ENCODE measurements around the gene TXNDC11.

The TXNDC11 gene

GRCh38 chr16:11750056-11750455 lies 7.4 kb upstream of the TXNDC11 start:
- DNase-seq (ENCODE audit: low read depth in 2 of 2, low spot score in 1 of 2), result no peak

DNA sequence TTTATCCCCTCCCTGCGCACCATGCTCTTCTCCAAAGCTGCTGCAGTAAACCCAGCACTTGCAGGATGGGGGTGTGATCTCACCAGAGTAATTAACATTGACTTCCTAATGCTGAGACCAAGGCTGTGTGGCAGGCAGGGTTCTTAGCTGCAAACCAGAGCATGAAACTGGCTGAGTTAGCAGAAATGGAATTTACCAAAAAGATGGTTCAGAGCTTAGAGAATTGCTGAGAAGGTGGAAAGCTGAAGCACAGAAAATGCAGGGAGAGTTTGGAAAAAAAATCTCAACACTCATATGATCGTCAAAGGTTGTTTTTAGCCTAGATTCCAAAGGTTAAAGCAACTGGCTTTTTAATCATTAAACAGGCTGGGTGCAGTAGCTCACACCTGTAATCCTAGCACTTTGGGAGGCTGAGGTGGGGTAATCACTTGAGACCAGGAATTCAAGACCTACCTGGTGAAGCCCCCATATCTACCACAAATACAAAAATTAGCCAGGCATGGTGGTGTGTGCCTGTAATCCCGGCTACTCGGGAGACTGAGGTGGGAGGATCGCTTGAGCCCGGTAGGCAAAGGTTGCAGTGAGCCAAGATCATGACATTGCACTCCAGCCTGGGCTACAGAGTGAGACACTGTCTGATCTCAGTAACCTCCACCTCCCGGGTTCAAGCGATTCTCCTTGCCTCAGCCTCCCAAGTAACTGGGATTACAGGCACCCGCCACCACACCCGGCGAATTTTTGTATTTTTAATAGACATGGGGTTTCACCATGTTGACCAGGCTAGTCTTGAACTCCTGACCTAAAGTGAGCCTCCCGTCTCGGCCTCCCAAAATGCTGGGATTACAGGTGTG lies 6.0 kb upstream of the TXNDC11 start:
- no peak for DNase-seq (ENCODE audit: low read depth in 2 of 2, low spot score in 1 of 2)

- DNase-seq (ENCODE audit: low read depth in 2 of 2, low spot score in 1 of 2), result no peak
Measured at GRCh38 chr16:11747949-11748403, 5.3 kb upstream of the TXNDC11 start.

- DNase-seq (ENCODE audit: low read depth in 2 of 2, low spot score in 1 of 2), result no peak
Measured at GRCh38 chr16:11744075-11744470, 1.4 kb upstream of the TXNDC11 start.

- DNase-seq (ENCODE audit: low read depth in 2 of 2, low spot score in 1 of 2), result peak in 1 of 2 donors; percentile 2
Measured at GRCh38 chr16:11743308-11744074, 834 bp upstream of the TXNDC11 start.

DNA sequence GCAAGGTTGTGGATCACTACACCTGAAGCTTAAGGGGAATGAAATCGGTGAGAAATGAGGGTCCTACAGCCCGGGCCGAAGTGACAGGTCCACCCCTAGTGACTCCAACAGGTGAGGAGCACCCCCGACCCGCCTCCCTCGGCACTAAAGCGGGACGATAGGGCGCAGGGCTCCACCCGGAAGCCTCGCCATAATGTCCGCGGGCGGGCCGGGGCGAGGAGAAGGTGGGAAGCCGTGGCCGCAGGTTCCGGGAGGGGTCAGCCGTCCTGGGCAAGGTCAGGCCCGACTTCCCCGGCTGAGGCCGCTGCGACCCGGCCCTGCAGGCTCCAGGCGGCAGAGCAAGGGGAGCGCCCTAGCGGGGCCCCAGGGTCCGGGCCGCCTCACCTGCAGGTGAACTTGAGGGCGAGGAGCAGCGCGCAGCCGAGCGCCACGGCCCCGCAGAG lies 543 bp downstream of the TXNDC11 start:
- DNase-seq (ENCODE audit: low read depth in 2 of 2, low spot score in 1 of 2), result peak in 1 of 2 donors; percentile 12

DNA sequence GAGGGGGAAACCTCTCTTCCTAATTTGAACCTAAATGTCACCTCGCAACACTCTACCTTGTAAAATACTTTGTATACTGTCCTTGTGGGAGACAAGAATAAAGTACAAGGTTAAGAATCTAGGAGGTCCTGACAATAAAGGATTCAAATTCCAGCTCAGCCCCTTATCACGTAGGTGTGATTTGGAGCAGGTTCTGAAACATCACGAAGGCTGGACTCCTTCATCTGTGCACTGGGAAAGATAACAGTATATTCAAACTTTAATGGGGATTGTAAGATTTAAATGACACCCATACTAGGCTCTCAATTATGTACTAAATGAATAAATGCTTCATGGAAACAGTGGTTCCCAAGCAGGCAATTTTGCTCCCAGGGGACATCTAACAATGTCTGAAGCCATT lies 2.1 kb downstream of the TXNDC11 start:
- no peak for DNase-seq (ENCODE audit: low read depth in 2 of 2, low spot score in 1 of 2)

- DNase-seq (ENCODE audit: low read depth in 2 of 2, low spot score in 1 of 2), result no peak
Measured at GRCh38 chr16:11738742-11739544, 3.7 kb downstream of the TXNDC11 start.

GRCh38 chr16:11737713-11738112 lies 4.9 kb downstream of the TXNDC11 start:
- no peak for DNase-seq (ENCODE audit: low read depth in 2 of 2, low spot score in 1 of 2)

DNA sequence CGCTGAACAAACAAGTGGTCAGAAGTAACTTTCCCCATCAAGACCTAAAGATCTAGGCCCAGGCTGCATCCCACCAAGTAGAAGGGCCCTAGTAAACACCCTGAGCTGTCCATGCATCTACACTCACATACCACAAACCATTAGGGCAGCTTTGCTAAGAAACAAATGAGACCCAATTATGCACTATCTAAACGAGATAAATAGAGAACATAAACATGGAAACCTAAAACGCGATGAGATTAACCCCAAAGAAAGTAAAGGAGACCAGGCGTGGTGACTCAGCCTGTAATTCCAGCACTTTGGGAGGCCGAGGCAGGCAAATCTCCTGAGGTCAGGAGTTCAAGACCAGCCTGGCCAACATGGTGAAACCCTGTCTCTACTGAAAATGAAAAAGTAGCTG lies 5.8 kb downstream of the TXNDC11 start:
- no peak for DNase-seq (ENCODE audit: low read depth in 2 of 2, low spot score in 1 of 2)

- no peak for DNase-seq (ENCODE audit: low read depth in 2 of 2, low spot score in 1 of 2)
Measured at GRCh38 chr16:11735787-11736186, 6.9 kb downstream of the TXNDC11 start.

DNA sequence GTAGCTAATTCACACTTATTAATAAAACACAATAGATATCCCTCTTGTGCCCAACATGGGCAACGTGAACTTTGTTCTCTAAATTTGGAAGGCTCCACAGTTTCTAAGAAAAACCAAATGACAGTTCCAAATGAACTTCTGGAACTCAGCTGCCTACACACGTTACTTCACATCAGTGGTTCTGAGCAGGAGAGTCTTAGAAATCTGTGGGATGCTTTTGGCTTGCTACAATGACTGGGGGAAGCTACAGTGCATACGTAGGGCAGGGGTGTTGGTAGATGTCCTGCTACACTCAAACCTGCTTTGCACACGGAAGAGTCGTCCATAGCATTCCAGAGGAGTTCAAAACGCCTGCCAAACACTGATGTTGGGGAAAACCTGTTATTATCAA lies 8.0 kb downstream of the TXNDC11 start:
- DNase-seq (ENCODE audit: low read depth in 2 of 2, low spot score in 1 of 2), result no peak

- DNase-seq (ENCODE audit: low read depth in 2 of 2, low spot score in 1 of 2), result no peak
Measured at GRCh38 chr16:11734025-11734652, 8.5 kb downstream of the TXNDC11 start.

- DNase-seq (ENCODE audit: low read depth in 2 of 2, low spot score in 1 of 2), result no peak
Measured at GRCh38 chr16:11731222-11731621, 11.4 kb downstream of the TXNDC11 start.

GRCh38 chr16:11729787-11730186 lies 12.9 kb downstream of the TXNDC11 start:
- no peak for DNase-seq (ENCODE audit: low read depth in 2 of 2, low spot score in 1 of 2)

DNA sequence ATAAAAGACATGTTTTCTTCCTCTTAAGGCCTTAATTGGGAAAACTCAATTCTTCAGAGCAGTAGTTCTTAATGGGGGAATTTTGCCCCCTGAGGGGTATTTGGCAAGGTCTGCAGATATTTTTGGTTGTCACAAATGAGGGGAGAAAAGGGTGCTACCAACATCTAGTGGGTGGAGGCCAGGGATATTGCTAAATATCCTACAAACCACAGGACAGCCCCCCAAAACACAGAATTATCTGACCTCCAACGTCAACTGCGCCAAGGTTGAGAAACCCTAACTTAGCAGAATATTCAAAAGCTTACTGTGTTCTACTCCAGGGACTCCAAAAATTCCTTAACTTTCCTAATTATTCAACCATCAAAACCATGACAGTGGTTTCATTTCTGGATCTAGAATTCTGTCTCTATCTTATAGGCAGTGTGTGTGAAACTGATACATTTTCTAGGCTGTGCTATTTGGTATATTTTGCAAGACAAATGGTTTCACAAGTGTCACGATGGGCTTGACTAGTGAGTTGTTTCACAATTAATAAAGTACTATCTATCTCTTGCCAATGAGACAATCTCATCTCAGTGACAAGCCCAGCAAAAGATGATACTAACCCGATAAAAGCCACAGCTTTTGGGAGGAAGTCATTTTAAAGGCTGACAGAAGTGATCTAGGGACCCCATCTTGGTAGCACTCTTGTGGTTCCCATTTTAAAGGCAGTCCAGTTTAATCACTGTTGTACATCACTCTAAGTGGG lies 14.7 kb downstream of the TXNDC11 start:
- DNase-seq (ENCODE audit: low read depth in 2 of 2, low spot score in 1 of 2), result no peak

GRCh38 chr16:11726008-11726407 lies 16.6 kb downstream of the TXNDC11 start:
- DNase-seq (ENCODE audit: low read depth in 2 of 2, low spot score in 1 of 2), result no peak

- DNase-seq (ENCODE audit: low read depth in 2 of 2, low spot score in 1 of 2), result no peak
Measured at GRCh38 chr16:11725457-11725856, 17.2 kb downstream of the TXNDC11 start.

- DNase-seq (ENCODE audit: low read depth in 2 of 2, low spot score in 1 of 2), result no peak
Measured at GRCh38 chr16:11722468-11722808, 20.2 kb downstream of the TXNDC11 start.

- no peak for DNase-seq (ENCODE audit: low read depth in 2 of 2, low spot score in 1 of 2)
Measured at GRCh38 chr16:11721781-11722467, 20.7 kb downstream of the TXNDC11 start.
